Measurements from ENCODE around the gene ACTR6.

GRCh38 chr12:100173111-100173510, 27.5 kb upstream of the ACTR6 start:
- no peak for TF ChIP-seq POLR2A (IDR thresholded peaks at IDR 0.05)
- no peak for TF ChIP-seq CTCF (IDR thresholded peaks at IDR 0.05)

Data from Peyer's patch (tissue), 4 donors.